Effector memory CD4-positive, alpha-beta T cell (primary cell): ENCODE data around the gene MCM9.
"Not testable (repeated sequence)": the region's sequence is repeated elsewhere in the genome, so short reads cannot be mapped to it uniquely, and the experiment has no call there.

ENCODE experiments used
- DNase-seq, 3 donors: peaks; one replicate each; pipeline ENCODE4 v3.0.0-alpha.2; 2020
- H3K27ac ChIP-seq: 2 replicates; pipeline ENCODE4 v1.7.0; 2013; ENCODE audit warnings: mild to moderate bottlenecking, low read length, moderate library complexity; ENCODE audit not compliant: insufficient read depth, poor library complexity, severe bottlenecking
- H3K27me3 ChIP-seq: replicated peaks from 2 replicates; pipeline ENCODE4 v1.7.0; 2013; ENCODE audit warnings: mild to moderate bottlenecking, low read length; ENCODE audit not compliant: insufficient read depth, control insufficient read depth, poor library complexity, severe bottlenecking
- H3K36me3 ChIP-seq: 2 replicates; pipeline ENCODE4 v1.7.0; 2013; ENCODE audit warnings: mild to moderate bottlenecking, low read length, moderate library complexity; ENCODE audit not compliant: control insufficient read depth, insufficient read depth
- H3K4me1 ChIP-seq: 2 replicates; pipeline ENCODE4 v1.7.0; 2013; ENCODE audit warnings: low read length, mild to moderate bottlenecking; ENCODE audit not compliant: control insufficient read depth, insufficient read depth, poor library complexity, severe bottlenecking
- H3K4me3 ChIP-seq: 2 replicates; pipeline ENCODE4 v1.7.0; 2013; ENCODE audit warnings: low read length, low read depth, mild to moderate bottlenecking; ENCODE audit not compliant: insufficient read depth, poor library complexity, severe bottlenecking
- H3K9me3 ChIP-seq: 2 replicates; pipeline ENCODE4 v1.7.0; 2013; ENCODE audit warnings: mild to moderate bottlenecking, low read length, moderate library complexity; ENCODE audit not compliant: control insufficient read depth

MCM9 gene

GRCh38 chr6:118872318-118872717 lies 62.6 kb downstream of the MCM9 start:
- no peak for DNase-seq
- Histone ChIP-seq H3K9me3 (no peaks in the 10 kb centered on the region), H3K27me3 (no peaks in the 10 kb centered on the region), H3K36me3 (no peaks in the 10 kb centered on the region), H3K4me1 (no peaks in the 10 kb centered on the region), H3K27ac (no peak overlapping the region), H3K4me3 (no peak overlapping the region)

GRCh38 chr6:118871331-118871730 lies 63.6 kb downstream of the MCM9 start:
- DNase-seq = no peak
- H3K4me3 ChIP-seq = no peak overlapping the region
- H3K9me3 ChIP-seq = no peaks in the 10 kb centered on the region
- no peak overlapping the region for H3K27ac ChIP-seq
- no peaks in the 10 kb centered on the region for H3K36me3 ChIP-seq
- no peaks in the 10 kb centered on the region for H3K4me1 ChIP-seq
- no peaks in the 10 kb centered on the region for H3K27me3 ChIP-seq

GRCh38 chr6:118869894-118870589 lies 64.9 kb downstream of the MCM9 start:
- no peak for DNase-seq
- no peaks in the 10 kb centered on the region for H3K9me3 ChIP-seq
- no peaks in the 10 kb centered on the region for H3K36me3 ChIP-seq
- no peaks in the 10 kb centered on the region for H3K27me3 ChIP-seq
- H3K27ac ChIP-seq = no peak overlapping the region
- H3K4me1 ChIP-seq = no peaks in the 10 kb centered on the region
- no peak overlapping the region for H3K4me3 ChIP-seq

- H3K4me3 ChIP-seq = no peak overlapping the region
- H3K27ac ChIP-seq = no peak overlapping the region
- H3K9me3 ChIP-seq = no peaks in the 10 kb centered on the region
- no peaks in the 10 kb centered on the region for H3K36me3 ChIP-seq
- H3K4me1 ChIP-seq = peaks cover 4% of the 10 kb centered on the region
- DNase-seq = no peak
- H3K27me3 ChIP-seq = no peaks in the 10 kb centered on the region
Measured at GRCh38 chr6:118869350-118869749, 65.6 kb downstream of the MCM9 start.

- DNase-seq, H3K4me1 ChIP-seq, H3K9me3 ChIP-seq, H3K4me3 ChIP-seq, H3K27ac ChIP-seq, H3K27me3 ChIP-seq, H3K36me3 ChIP-seq: not testable (repeated sequence)
Measured at GRCh38 chr6:118868901-118869300, 66.1 kb downstream of the MCM9 start.

- H3K36me3 ChIP-seq = no peaks in the 10 kb centered on the region
- no peak overlapping the region for H3K4me3 ChIP-seq
- no peaks in the 10 kb centered on the region for H3K27me3 ChIP-seq
- no peak for DNase-seq
- no peaks in the 10 kb centered on the region for H3K9me3 ChIP-seq
- no peak overlapping the region for H3K27ac ChIP-seq
- peaks cover 8% of the 10 kb centered on the region for H3K4me1 ChIP-seq
Measured at GRCh38 chr6:118867181-118867580, 67.8 kb downstream of the MCM9 start.

GRCh38 chr6:118865100-118865391 lies 69.9 kb downstream of the MCM9 start:
- H3K36me3 ChIP-seq = no peaks in the 10 kb centered on the region
- H3K27me3 ChIP-seq = no peaks in the 10 kb centered on the region
- no peak overlapping the region for H3K27ac ChIP-seq
- no peaks in the 10 kb centered on the region for H3K9me3 ChIP-seq
- DNase-seq = no peak
- no peak overlapping the region for H3K4me3 ChIP-seq
- H3K4me1 ChIP-seq = peaks cover 8% of the 10 kb centered on the region

GRCh38 chr6:118864341-118865099 lies 70.4 kb downstream of the MCM9 start:
- Histone ChIP-seq H3K4me1 (peaks cover 8% of the 10 kb centered on the region), H3K36me3 (no peaks in the 10 kb centered on the region), H3K4me3 (no peak overlapping the region), H3K9me3 (no peaks in the 10 kb centered on the region), H3K27me3 (no peaks in the 10 kb centered on the region), H3K27ac (no peak overlapping the region)
- DNase-seq = no peak

GRCh38 chr6:118862443-118862842 lies 72.5 kb downstream of the MCM9 start:
- H3K4me1 ChIP-seq = peaks cover 8% of the 10 kb centered on the region
- no peaks in the 10 kb centered on the region for H3K36me3 ChIP-seq
- H3K27me3 ChIP-seq = no peaks in the 10 kb centered on the region
- no peaks in the 10 kb centered on the region for H3K9me3 ChIP-seq
- no peak overlapping the region for H3K4me3 ChIP-seq
- no peak overlapping the region for H3K27ac ChIP-seq
- DNase-seq = no peak

- Histone ChIP-seq H3K36me3 (no peaks in the 10 kb centered on the region), H3K27ac (no peak overlapping the region), H3K27me3 (no peaks in the 10 kb centered on the region), H3K4me1 (peaks cover 8% of the 10 kb centered on the region), H3K9me3 (no peaks in the 10 kb centered on the region), H3K4me3 (no peak overlapping the region)
- DNase-seq = no peak
Measured at GRCh38 chr6:118860880-118861279, 74.1 kb downstream of the MCM9 start.
